Trophoblast cell (in vitro differentiated cells and primary cell): ENCODE measurements around the gene MYZAP.

ENCODE experiments used
- DNase-seq, 2 donors: peaks; one replicate each; pipeline ENCODE4 v3.0.0-alpha.2; 2016
- H2AFZ ChIP-seq: 2 replicates; pipeline ENCODE4 v1.6.1; 2013; ENCODE audit warnings: low read length, moderate library complexity, mild to moderate bottlenecking; ENCODE audit not compliant: insufficient read depth, poor library complexity
- H2AK5ac ChIP-seq: 2 replicates; pipeline ENCODE4 v1.6.1; 2013; ENCODE audit warnings: mild to moderate bottlenecking, low read length
- H2BK120ac ChIP-seq: 2 replicates; pipeline ENCODE4 v1.6.1; 2013; ENCODE audit warnings: low read length, mild to moderate bottlenecking, moderate library complexity; ENCODE audit not compliant: insufficient read depth, poor library complexity
- H2BK12ac ChIP-seq: 2 replicates; pipeline ENCODE4 v1.6.1; 2013; ENCODE audit warnings: mild to moderate bottlenecking, low read length, moderate library complexity
- H2BK5ac ChIP-seq: 2 replicates; pipeline ENCODE4 v1.6.1; 2013; ENCODE audit warnings: low read length, low read depth, moderate library complexity, mild to moderate bottlenecking; ENCODE audit not compliant: poor library complexity
- H3K14ac ChIP-seq: 2 replicates; pipeline ENCODE4 v1.6.1; 2013; ENCODE audit warnings: mild to moderate bottlenecking, low read length
- H3K18ac ChIP-seq: 2 replicates; pipeline ENCODE4 v1.6.1; 2013; ENCODE audit warnings: mild to moderate bottlenecking, low read length
- H3K23ac ChIP-seq: 2 replicates; pipeline ENCODE4 v1.6.1; 2013; ENCODE audit warnings: low read length
- H3K27ac ChIP-seq: 2 replicates; pipeline ENCODE4 v1.5.1; 2013; ENCODE audit warnings: low read depth, mild to moderate bottlenecking, inconsistent platforms, low read length, moderate library complexity
- H3K27me3 ChIP-seq: 2 replicates; pipeline ENCODE4 v1.6.1; 2013; ENCODE audit warnings: inconsistent platforms, mild to moderate bottlenecking, low read length, moderate library complexity; ENCODE audit not compliant: insufficient read depth
- H3K36me3 ChIP-seq, 2 experiments: 1 replicate in 1 of 2; 2 replicates in 1 of 2; pipeline ENCODE4 v1.6.1; 2013; ENCODE audit warnings: low read length in 2 of 2, mild to moderate bottlenecking in 2 of 2, moderate library complexity in 1 of 2; ENCODE audit not compliant: insufficient read depth in 2 of 2, control insufficient read depth in 1 of 2
- H3K4ac ChIP-seq: 2 replicates; pipeline ENCODE4 v1.6.1; 2013; ENCODE audit warnings: low read depth, mild to moderate bottlenecking, low read length, moderate library complexity
- H3K4me1 ChIP-seq, 2 experiments: 1 replicate in 1 of 2; 2 replicates in 1 of 2; pipeline ENCODE4 v1.6.1; 2013; ENCODE audit warnings: low read length in 2 of 2, mild to moderate bottlenecking in 2 of 2, moderate library complexity in 1 of 2; ENCODE audit not compliant: insufficient read depth in 2 of 2, control insufficient read depth in 1 of 2
- H3K4me2 ChIP-seq: 2 replicates; pipeline ENCODE4 v1.6.1; 2013; ENCODE audit warnings: inconsistent platforms, mild to moderate bottlenecking, low read length, moderate library complexity
- H3K4me3 ChIP-seq: 2 replicates; pipeline ENCODE4 v1.5.1; 2013; ENCODE audit warnings: mild to moderate bottlenecking, low read depth, low read length, inconsistent platforms
- H3K79me1 ChIP-seq: one replicate; pipeline ENCODE4 v1.6.1; 2013; ENCODE audit warnings: low read length
- H3K79me2 ChIP-seq: 2 replicates; pipeline ENCODE4 v1.6.1; 2013; ENCODE audit warnings: low read length, mild to moderate bottlenecking; ENCODE audit not compliant: control insufficient read depth, insufficient read depth, poor library complexity
- H3K9ac ChIP-seq: 2 replicates; pipeline ENCODE4 v1.6.1; 2013; ENCODE audit warnings: mild to moderate bottlenecking, low read length
- H3K9me3 ChIP-seq: 2 replicates; pipeline ENCODE4 v1.6.1; 2013; ENCODE audit warnings: low read depth, mild to moderate bottlenecking, control low read depth, inconsistent platforms, low read length; ENCODE audit not compliant: insufficient read depth
- H4K12ac ChIP-seq: 2 replicates; pipeline ENCODE4 v1.6.1; 2013; ENCODE audit warnings: low read depth, mild to moderate bottlenecking, low read length, moderate library complexity
- H4K8ac ChIP-seq: 2 replicates; pipeline ENCODE4 v1.6.1; 2013; ENCODE audit warnings: low read depth, mild to moderate bottlenecking, low read length, moderate library complexity
- H4K91ac ChIP-seq: one replicate; pipeline ENCODE4 v1.6.1; 2013; ENCODE audit warnings: low read depth, mild to moderate bottlenecking, low read length, moderate library complexity
- WGBS: extraction: QIAGEN DNeasy Blood & Tissue Kit; methylation state at CpG from one replicate; pipeline ENCODE4 v1.1.7; 2013; ENCODE audit warnings: missing lambda C conversion rate; ENCODE audit not compliant: insufficient read length, insufficient coverage; ENCODE audit errors: extremely low coverage; 5-methylcytosine and 5-hydroxymethylcytosine counted together

Gene MYZAP

DNA sequence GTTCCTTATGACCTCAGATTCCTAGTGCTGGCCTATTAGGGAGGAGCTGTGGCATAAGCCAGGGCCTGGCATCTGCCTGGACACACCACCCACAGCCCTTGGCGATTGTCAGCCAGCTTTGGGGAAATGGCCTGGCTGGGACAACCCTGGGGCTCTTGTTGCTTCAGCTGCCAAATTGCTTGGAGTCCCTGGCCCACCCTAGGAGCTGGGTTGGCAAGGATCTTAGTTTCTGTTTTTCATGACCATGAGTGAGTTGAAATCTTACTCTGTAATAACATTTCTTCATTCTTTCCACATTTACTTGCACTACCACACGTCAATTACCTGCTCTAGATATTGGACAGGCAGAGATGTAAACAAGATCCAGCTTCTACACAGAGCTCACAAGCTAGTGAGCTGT lies 1.9 kb upstream of the MYZAP start:
- Histone ChIP-seq H2AK5ac (no peak overlapping the region), H3K9me3 (peaks cover 5% of the 10 kb centered on the region), H3K23ac (no peak overlapping the region), H4K91ac (no peak overlapping the region), H2BK5ac (no peak overlapping the region), H3K4me1 (peaks cover 7 to 8% of the 10 kb centered on the region in 2 experiments), H4K12ac (no peak overlapping the region), H2BK120ac (no peak overlapping the region), H3K27ac (no peak overlapping the region), H3K4me2 (no peak overlapping the region), H4K8ac (no peak overlapping the region), H3K36me3 (no peaks in the 10 kb centered on the region), H3K27me3 (no peaks in the 10 kb centered on the region), H3K9ac (no peak overlapping the region), H3K4me3 (no peak overlapping the region), H3K79me2 (no peaks in the 10 kb centered on the region), H3K14ac (no peak overlapping the region), H3K18ac (no peak overlapping the region), H2BK12ac (no peak overlapping the region), H3K4ac (no peak overlapping the region), H3K79me1 (no peaks in the 10 kb centered on the region), H2AFZ (no peak overlapping the region)
- WGBS, result no CpG with 5 or more reads among the region's 2 CpGs
- DNase-seq, result no peak

DNA sequence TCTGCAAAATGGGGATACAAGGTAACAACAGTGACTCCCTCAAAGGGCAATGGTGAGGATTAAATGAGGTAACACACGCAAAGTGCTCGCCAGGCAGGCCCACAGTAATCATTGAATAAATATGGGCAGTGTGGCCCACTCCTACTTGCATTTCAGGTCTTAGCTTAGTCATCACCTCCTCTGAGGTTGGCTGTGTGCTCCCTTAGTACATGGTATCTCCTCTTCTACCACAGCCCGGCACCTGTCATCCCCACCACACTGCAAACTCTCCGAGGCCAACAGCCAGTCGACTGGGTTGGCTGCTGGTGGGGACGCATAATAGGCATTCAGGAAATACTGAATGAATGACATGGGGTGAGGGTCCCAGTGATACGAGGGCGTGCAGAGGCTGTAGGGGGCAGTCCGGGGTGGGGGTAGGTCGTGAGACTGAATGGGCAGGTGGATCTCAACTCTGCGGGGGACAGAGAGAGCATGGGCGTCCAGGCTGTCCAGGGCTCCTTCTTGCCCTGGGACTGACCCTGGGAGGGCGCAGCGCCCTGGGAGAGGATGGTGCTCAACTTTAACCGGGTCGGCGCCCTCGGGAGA lies 375 bp upstream of the MYZAP start:
- Histone ChIP-seq H3K27ac (no peak overlapping the region), H4K91ac (no peak overlapping the region), H3K27me3 (no peaks in the 10 kb centered on the region), H3K9me3 (peaks cover 5% of the 10 kb centered on the region), H2BK5ac (no peak overlapping the region), H2BK120ac (no peak overlapping the region), H2BK12ac (no peak overlapping the region), H4K12ac (no peak overlapping the region), H2AFZ (no peak overlapping the region), H3K4me1 (peaks cover 7 to 8% of the 10 kb centered on the region in 2 experiments), H3K79me2 (no peaks in the 10 kb centered on the region), H3K18ac (no peak overlapping the region), H3K4ac (no peak overlapping the region), H3K4me2 (peak overlapping the region; percentile 83), H3K36me3 (no peaks in the 10 kb centered on the region), H3K9ac (no peak overlapping the region), H3K14ac (no peak overlapping the region), H4K8ac (no peak overlapping the region), H3K79me1 (no peaks in the 10 kb centered on the region), H2AK5ac (no peak overlapping the region), H3K23ac (no peak overlapping the region), H3K4me3 (peak overlapping the region; percentile 37)
- DNase-seq, result peak; percentile 49 to 66
- no CpG with 5 or more reads among the region's 18 CpGs for WGBS

DNA sequence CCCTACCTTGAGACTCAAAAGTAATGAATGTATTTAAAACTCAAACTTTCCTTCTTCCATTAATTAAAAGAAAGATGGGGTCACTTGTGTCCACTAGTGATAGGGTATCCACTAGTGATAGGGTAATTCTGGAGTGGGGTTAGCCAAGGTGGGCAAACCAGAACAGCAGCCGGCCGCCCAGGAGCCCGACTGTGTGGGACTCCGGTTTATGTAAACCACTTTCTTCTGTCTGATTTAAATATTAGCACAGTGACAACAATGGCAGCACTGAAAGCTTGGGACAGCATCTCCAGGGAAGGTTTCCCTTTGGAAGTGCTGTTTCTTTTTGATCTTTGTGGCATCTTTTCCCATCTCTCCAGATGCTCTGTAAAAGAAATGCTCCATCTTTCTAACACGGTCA lies 722 bp downstream of the MYZAP start:
- H3K36me3 ChIP-seq, result no peaks in the 10 kb centered on the region
- no peak overlapping the region for H3K14ac ChIP-seq
- H3K4me1 ChIP-seq, result peaks cover 7 to 8% of the 10 kb centered on the region in 2 experiments
- H3K9me3 ChIP-seq, result peaks cover 5% of the 10 kb centered on the region
- H3K9ac ChIP-seq, result no peak overlapping the region
- no peak overlapping the region for H4K12ac ChIP-seq
- no peak overlapping the region for H3K27ac ChIP-seq
- peak overlapping the region; percentile 83 for H3K4me2 ChIP-seq
- H4K91ac ChIP-seq, result no peak overlapping the region
- H2BK12ac ChIP-seq, result no peak overlapping the region
- no peaks in the 10 kb centered on the region for H3K27me3 ChIP-seq
- H3K4ac ChIP-seq, result no peak overlapping the region
- WGBS, result no CpG with 5 or more reads among the region's 5 CpGs
- H3K79me2 ChIP-seq, result no peaks in the 10 kb centered on the region
- H2BK5ac ChIP-seq, result no peak overlapping the region
- H2AFZ ChIP-seq, result no peak overlapping the region
- no peak overlapping the region for H3K18ac ChIP-seq
- H3K23ac ChIP-seq, result no peak overlapping the region
- H3K79me1 ChIP-seq, result no peaks in the 10 kb centered on the region
- H3K4me3 ChIP-seq, result no peak overlapping the region
- no peak overlapping the region for H2AK5ac ChIP-seq
- DNase-seq, result no peak
- H2BK120ac ChIP-seq, result no peak overlapping the region
- no peak overlapping the region for H4K8ac ChIP-seq

DNA sequence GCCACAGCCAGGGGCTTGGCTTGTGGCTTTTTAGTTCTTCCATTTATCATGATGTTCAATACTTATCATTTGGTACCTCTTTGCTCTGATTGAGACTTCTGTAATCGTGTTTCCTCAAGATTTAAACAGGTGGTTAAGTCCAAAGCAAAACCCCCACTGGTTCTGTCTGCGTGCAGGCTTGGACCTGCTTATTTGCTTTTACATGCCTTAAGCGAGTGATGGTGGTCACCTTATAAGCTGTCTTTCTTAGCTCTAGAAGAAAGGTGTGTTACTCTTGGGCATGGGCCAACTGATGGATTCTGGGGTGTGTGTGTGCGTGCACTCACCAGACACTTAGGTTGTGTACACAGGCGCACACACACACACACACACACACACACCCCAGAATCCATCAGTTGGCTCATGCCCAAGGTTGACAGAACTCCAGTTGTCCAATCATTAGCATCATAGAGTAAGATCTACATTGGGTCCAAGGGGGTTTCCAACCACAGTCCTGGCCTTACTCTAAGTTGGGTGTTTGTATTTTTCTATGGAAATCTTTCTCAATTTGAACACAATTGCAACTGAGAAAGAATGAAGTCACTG lies 1.2 kb downstream of the MYZAP start:
- H3K18ac ChIP-seq, result no peak overlapping the region
- H3K36me3 ChIP-seq, result no peaks in the 10 kb centered on the region
- no peak overlapping the region for H3K4me2 ChIP-seq
- H2BK120ac ChIP-seq, result no peak overlapping the region
- no peak overlapping the region for H4K8ac ChIP-seq
- no peak overlapping the region for H3K4ac ChIP-seq
- no peaks in the 10 kb centered on the region for H3K79me1 ChIP-seq
- no peak overlapping the region for H4K12ac ChIP-seq
- H3K14ac ChIP-seq, result no peak overlapping the region
- no CpG with 5 or more reads among the region's 5 CpGs for WGBS
- H3K79me2 ChIP-seq, result no peaks in the 10 kb centered on the region
- H2AFZ ChIP-seq, result no peak overlapping the region
- no peak overlapping the region for H3K4me3 ChIP-seq
- H2BK5ac ChIP-seq, result no peak overlapping the region
- no peak overlapping the region for H2AK5ac ChIP-seq
- H3K23ac ChIP-seq, result no peak overlapping the region
- no peak overlapping the region for H2BK12ac ChIP-seq
- H3K4me1 ChIP-seq, result peaks cover 7 to 8% of the 10 kb centered on the region in 2 experiments
- H3K9ac ChIP-seq, result no peak overlapping the region
- H3K27ac ChIP-seq, result no peak overlapping the region
- H3K27me3 ChIP-seq, result no peaks in the 10 kb centered on the region
- no peak overlapping the region for H4K91ac ChIP-seq
- DNase-seq, result no peak
- H3K9me3 ChIP-seq, result peaks cover 5% of the 10 kb centered on the region
